Neuronal stem cell (in vitro differentiated cells): ENCODE measurements around the gene TRPM2.

Experiments
- DNase-seq: peaks from one replicate; pipeline ENCODE4 v3.0.0-alpha.2; 2013; ENCODE audit warnings: low spot score
- H2AFZ ChIP-seq: one replicate; pipeline ENCODE4 v1.6.1; 2013; ENCODE audit warnings: mild to moderate bottlenecking, low read length, inconsistent platforms
- H2AK5ac ChIP-seq: 2 replicates; pipeline ENCODE4 v1.6.1; 2013; ENCODE audit warnings: low read depth, mild to moderate bottlenecking, inconsistent platforms, low read length, moderate library complexity, mixed read lengths
- H2BK120ac ChIP-seq: 2 replicates; pipeline ENCODE4 v1.6.1; 2013; ENCODE audit warnings: low read depth, mild to moderate bottlenecking, inconsistent platforms, low read length, moderate library complexity, mixed read lengths
- H2BK12ac ChIP-seq: one replicate; pipeline ENCODE4 v1.6.1; 2013; ENCODE audit warnings: low read length, inconsistent platforms
- H2BK15ac ChIP-seq: 2 replicates; pipeline ENCODE4 v1.6.1; 2013; ENCODE audit warnings: mild to moderate bottlenecking, low read length, inconsistent platforms, mixed read lengths
- H2BK5ac ChIP-seq: one replicate; pipeline ENCODE4 v1.6.1; 2013; ENCODE audit warnings: inconsistent platforms, mild to moderate bottlenecking, low read length, moderate library complexity
- H3K14ac ChIP-seq: one replicate; pipeline ENCODE4 v1.6.1; 2013; ENCODE audit warnings: low read length, inconsistent platforms
- H3K18ac ChIP-seq: 2 replicates; pipeline ENCODE4 v1.6.1; 2013; ENCODE audit warnings: low read length, inconsistent platforms
- H3K23ac ChIP-seq: 2 replicates; pipeline ENCODE4 v1.6.1; 2013; ENCODE audit warnings: low read depth, mild to moderate bottlenecking, mixed read lengths, low read length, inconsistent platforms; ENCODE audit not compliant: poor library complexity
- H3K27ac ChIP-seq: replicated peaks from 3 replicates; pipeline ENCODE4 v1.5.1; 2013; ENCODE audit warnings: low read length, inconsistent platforms
- H3K27me3 ChIP-seq, 3 experiments: 2 replicates each; pipeline ENCODE4 v1.6.1; 2013; ENCODE audit warnings: low read length in 3 of 3, mild to moderate bottlenecking in 2 of 3, inconsistent platforms in 1 of 3, low read depth in 1 of 3, mixed read lengths in 1 of 3, moderate library complexity in 1 of 3; ENCODE audit not compliant: control insufficient read depth in 3 of 3, insufficient read depth in 3 of 3
- H3K36me3 ChIP-seq, 2 donors: replicated peaks in 1 of 2; 2 replicates each; pipeline ENCODE4 v1.6.1; 2013; ENCODE audit warnings: low read length in 2 of 2; ENCODE audit not compliant: control insufficient read depth in 2 of 2, insufficient read depth in 2 of 2
- H3K4ac ChIP-seq: 2 replicates; pipeline ENCODE4 v1.6.1; 2013; ENCODE audit warnings: inconsistent platforms, mild to moderate bottlenecking, low read length, moderate library complexity
- H3K4me1 ChIP-seq, 2 donors: 1 replicate in 1 of 2; 2 replicates in 1 of 2; pipeline ENCODE4 v1.6.1; 2013; ENCODE audit warnings: low read length in 2 of 2, low read depth in 1 of 2; ENCODE audit not compliant: control insufficient read depth in 2 of 2, insufficient read depth in 1 of 2
- H3K4me2 ChIP-seq: one replicate; pipeline ENCODE4 v1.6.1; 2013; ENCODE audit warnings: mild to moderate bottlenecking, low read length, inconsistent platforms; ENCODE audit not compliant: insufficient read depth, poor library complexity, severe bottlenecking
- H3K4me3 ChIP-seq, 2 donors: 2 replicates each; pipeline ENCODE4 v1.5.1; 2013; ENCODE audit warnings: low read length in 2 of 2, mild to moderate bottlenecking in 2 of 2, inconsistent platforms in 1 of 2, moderate library complexity in 1 of 2
- H3K79me1 ChIP-seq: one replicate; pipeline ENCODE4 v1.6.1; 2013; ENCODE audit warnings: low read depth, mild to moderate bottlenecking, inconsistent platforms, low read length, moderate library complexity
- H3K9ac ChIP-seq: one replicate; pipeline ENCODE4 v1.6.1; 2013; ENCODE audit warnings: mild to moderate bottlenecking, low read depth, low read length, inconsistent platforms; ENCODE audit not compliant: poor library complexity
- H3K9me3 ChIP-seq, 2 donors: replicated peaks in 1 of 2; 2 replicates each; pipeline versions ENCODE3 to v1.6.1; 2013; ENCODE audit warnings: low read length in 2 of 2, mild to moderate bottlenecking in 2 of 2, inconsistent platforms in 1 of 2, low read depth in 1 of 2, mixed read lengths in 1 of 2, moderate library complexity in 1 of 2; ENCODE audit not compliant: control insufficient read depth in 2 of 2, insufficient read depth in 1 of 2
- H4K8ac ChIP-seq: one replicate; pipeline ENCODE4 v1.6.1; 2013; ENCODE audit warnings: low read depth, mild to moderate bottlenecking, inconsistent platforms, low read length, moderate library complexity
- H4K91ac ChIP-seq: one replicate; pipeline ENCODE4 v1.6.1; 2013; ENCODE audit warnings: low read length, low read depth, mild to moderate bottlenecking, inconsistent platforms; ENCODE audit not compliant: poor library complexity
- WGBS, 2 donors: extraction: QIAGEN DNeasy Blood & Tissue Kit; methylation state at CpG; one replicate each; pipeline ENCODE4 v1.1.7; 2013; ENCODE audit warnings: missing lambda C conversion rate in 2 of 2, mixed read lengths in 1 of 2; ENCODE audit not compliant: insufficient read length in 2 of 2, insufficient replicate concordance in 1 of 2; ENCODE audit errors: extremely low coverage in 2 of 2; 5-methylcytosine and 5-hydroxymethylcytosine counted together

TRPM2 gene

GRCh38 chr21:44450999-44451398 is 97.6 kb downstream of the TRPM2 start:
- no peak for DNase-seq
- Histone ChIP-seq H4K8ac (no peak overlapping the region), H3K4ac (no peak overlapping the region), H3K9me3 (peaks cover 0 to 2% of the 10 kb centered on the region in 2 donors), H3K27ac (no peak overlapping the region), H3K9ac (no peak overlapping the region), H3K4me1 (peaks cover 5 to 8% of the 10 kb centered on the region in 2 donors), H2AFZ (no peak overlapping the region), H4K91ac (no peak overlapping the region), H3K79me1 (no peaks in the 10 kb centered on the region), H3K14ac (no peak overlapping the region), H3K4me2 (no peak overlapping the region), H3K18ac (no peak overlapping the region), H3K36me3 (no peaks in the 10 kb centered on the region), H2BK12ac (no peak overlapping the region), H2BK15ac (no peak overlapping the region), H3K23ac (no peak overlapping the region), H3K27me3 (peaks cover 0 to 18% (median 0%) of the 10 kb centered on the region in 3 experiments), H2BK120ac (no peak overlapping the region), H2BK5ac (no peak overlapping the region), H3K4me3 (no peak overlapping the region), H2AK5ac (peak overlapping the region; percentile 2)
- whole genome bisulfite sequencing, 2 donors, result no CpG with 5 or more reads among the region's 14 CpGs

GRCh38 chr21:44453120-44453519 is 99.7 kb downstream of the TRPM2 start:
- H4K91ac ChIP-seq, result no peak overlapping the region

GRCh38 chr21:44454058-44454457 is 100.6 kb downstream of the TRPM2 start:
- no peak overlapping the region for H2BK12ac ChIP-seq
- no peak overlapping the region for H3K14ac ChIP-seq
- H2AFZ ChIP-seq, result no peak overlapping the region
- no peak overlapping the region for H3K23ac ChIP-seq
- H2BK5ac ChIP-seq, result no peak overlapping the region
- H4K8ac ChIP-seq, result no peak overlapping the region
- no peak overlapping the region for H2BK15ac ChIP-seq
- no peak overlapping the region for H3K4ac ChIP-seq
- H2AK5ac ChIP-seq, result no peak overlapping the region
- H3K9me3 ChIP-seq, result peaks cover 0 to 2% of the 10 kb centered on the region in 2 donors
- no peak overlapping the region for H2BK120ac ChIP-seq
- H3K79me1 ChIP-seq, result peaks cover 4% of the 10 kb centered on the region
- H3K27me3 ChIP-seq, result peaks cover 0 to 16% (median 5%) of the 10 kb centered on the region in 3 experiments
- H3K4me1 ChIP-seq, result peaks cover 0 to 5% of the 10 kb centered on the region in 2 donors
- peaks cover 5 to 7% of the 10 kb centered on the region in 2 donors for H3K36me3 ChIP-seq
- no peak overlapping the region for H3K27ac ChIP-seq
- H3K4me2 ChIP-seq, result no peak overlapping the region
- no peak overlapping the region for H3K4me3 ChIP-seq
- no peak for DNase-seq
- H3K18ac ChIP-seq, result no peak overlapping the region
- H3K9ac ChIP-seq, result no peak overlapping the region
- no peak overlapping the region for H4K91ac ChIP-seq
- no CpG with 5 or more reads among the region's 5 CpGs for WGBS, 2 donors

More at GRCh38 chr21:44453120-44453519, 99.7 kb downstream of the TRPM2 start:
- no CpG with 5 or more reads among the region's 3 CpGs for WGBS, 2 donors
- no peak overlapping the region for H3K4me2 ChIP-seq
- peaks cover 2% of the 10 kb centered on the region for H3K79me1 ChIP-seq
- H3K4me3 ChIP-seq, result no peak overlapping the region
- H3K23ac ChIP-seq, result no peak overlapping the region
- no peak overlapping the region for H3K4ac ChIP-seq
- no peak overlapping the region for H2BK5ac ChIP-seq
- H3K14ac ChIP-seq, result no peak overlapping the region
- H3K27me3 ChIP-seq, result peaks cover 0 to 18% (median 5%) of the 10 kb centered on the region in 3 experiments
- no peak overlapping the region for H2BK15ac ChIP-seq
- no peak overlapping the region for H3K27ac ChIP-seq
- no peak overlapping the region for H2AFZ ChIP-seq
- no peak overlapping the region for H2AK5ac ChIP-seq
- H2BK120ac ChIP-seq, result no peak overlapping the region
- H3K4me1 ChIP-seq, result peaks cover 5 to 13% of the 10 kb centered on the region in 2 donors
- H3K9me3 ChIP-seq, result peaks cover 0 to 2% of the 10 kb centered on the region in 2 donors
- H3K36me3 ChIP-seq, result peaks cover 5 to 7% of the 10 kb centered on the region in 2 donors
- H4K8ac ChIP-seq, result no peak overlapping the region
- DNase-seq, result no peak
- H3K18ac ChIP-seq, result no peak overlapping the region
- H2BK12ac ChIP-seq, result no peak overlapping the region
- no peak overlapping the region for H3K9ac ChIP-seq

GRCh38 chr21:44454747-44455523 is 101.5 kb downstream of the TRPM2 start, which contains the start of gene LRRC3:
LRRC3 (plus strand) TSS chr21:44455510; CDS start chr21:44456645, 1,135 bp downstream.
- H2BK12ac ChIP-seq, result no peak within 1 kb of the TSS
- DNase-seq, result peak; percentile 94
- H3K79me1 ChIP-seq, result peaks cover 4% of the 10 kb centered on the region
- H3K4me1 ChIP-seq, result peaks cover 0 to 5% of the 10 kb centered on the region in 2 donors
- H4K8ac ChIP-seq, result peak within 1 kb of the TSS; percentile 82
- no CpG with 5 or more reads among the region's 45 CpGs for WGBS, 2 donors
- peak within 1 kb of the TSS; percentile 75 for H2BK15ac ChIP-seq
- H3K9me3 ChIP-seq, result peaks cover 0 to 2% of the 10 kb centered on the region in 2 donors
- no peak within 1 kb of the TSS for H3K9ac ChIP-seq
- peak within 1 kb of the TSS; percentile 21 for H3K14ac ChIP-seq
- H3K4me2 ChIP-seq, result peak within 1 kb of the TSS; percentile 78
- H3K36me3 ChIP-seq, result peaks cover 5 to 7% of the 10 kb centered on the region in 2 donors
- H2BK5ac ChIP-seq, result peak within 1 kb of the TSS; percentile 53
- no peak within 1 kb of the TSS for H3K27ac ChIP-seq
- peak within 1 kb of the TSS; percentile 99 for H2AK5ac ChIP-seq
- peaks cover 0 to 9% (median 5%) of the 10 kb centered on the region in 3 experiments for H3K27me3 ChIP-seq
- H2AFZ ChIP-seq, result peak within 1 kb of the TSS; percentile 94
- H3K4me3 ChIP-seq, result peak within 1 kb of the TSS; percentile 56 to 82
- peak within 1 kb of the TSS; percentile 64 for H3K18ac ChIP-seq
- peak within 1 kb of the TSS; percentile 4 for H2BK120ac ChIP-seq
- H3K4ac ChIP-seq, result peak within 1 kb of the TSS; percentile 53
- no peak within 1 kb of the TSS for H4K91ac ChIP-seq
- peak within 1 kb of the TSS; percentile 93 for H3K23ac ChIP-seq
